ENCODE results near the gene UNC5C. TPM values are rescaled to one million over a fixed set of nuclear protein-coding genes. Genes with fewer than 3 reads are reported as not detected.

UNC5C gene
- total and polyA plus RNA-seq, 2 of the 4 experiments (the other 2 are of a cell fraction) = under 0.01 TPM

DNA sequence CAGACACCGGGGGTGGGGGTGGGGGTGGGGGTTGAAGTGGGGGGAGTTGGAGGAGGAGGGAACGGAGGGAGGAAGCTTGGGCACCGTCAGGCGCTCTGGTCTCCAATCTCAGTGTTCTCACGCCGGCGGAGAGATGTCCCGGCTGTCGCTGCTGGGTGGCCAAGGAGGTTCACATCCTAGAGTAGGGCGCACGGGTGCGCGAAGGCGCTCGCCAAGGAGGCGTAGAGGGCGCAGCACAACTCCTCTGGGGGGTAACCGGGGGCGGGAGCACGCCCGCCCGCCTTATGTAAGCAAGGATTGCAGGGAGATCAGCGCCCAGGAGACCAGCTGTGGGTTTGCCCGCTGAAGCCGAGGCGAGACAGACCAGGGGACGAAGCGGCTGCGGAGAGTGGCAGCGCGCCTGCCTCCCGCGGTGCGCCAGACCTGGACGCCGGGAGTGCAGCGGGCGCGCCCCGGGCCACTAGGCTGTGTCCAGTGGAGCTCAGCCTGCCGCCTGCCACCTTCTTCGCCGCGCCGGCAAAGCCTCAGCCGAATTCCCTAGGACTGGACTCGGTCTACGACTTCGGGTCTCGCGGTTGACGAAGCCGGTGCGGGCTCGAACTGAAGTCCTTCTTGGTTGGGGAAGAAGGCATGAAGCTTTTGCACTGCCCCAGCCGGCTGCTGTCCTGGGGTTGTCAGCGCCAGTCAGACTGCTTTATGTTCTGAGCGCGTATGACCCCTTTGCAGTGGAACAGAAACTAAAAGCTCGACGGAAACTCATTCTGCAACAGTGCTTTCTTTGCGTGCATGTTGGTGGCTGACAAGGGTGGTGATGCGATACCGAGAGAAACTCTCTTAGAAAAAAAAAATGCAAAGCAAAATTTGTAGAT is 707 bp upstream of the UNC5C start:
- H2BK120ac ChIP-seq (ENCODE audit: low read depth, low read length) = no peak overlapping the region
- no peak overlapping the region for H2BK5ac ChIP-seq (ENCODE audit: low read depth, low read length, poor library complexity, severe bottlenecking)
- no peak overlapping the region for H2BK15ac ChIP-seq (ENCODE audit: low read depth, low read length)
- peaks cover 38% of the 10 kb centered on the region for H3K27me3 ChIP-seq (ENCODE audit: control insufficient read depth, insufficient read depth, low read length)
- CTCF ChIA-PET = interaction anchor here (0.5 kb wide), 1 partner anchor 470 kb away, joined by 3 read pairs; no protein-coding TSS in a partner anchor
- H3K36me3 ChIP-seq (ENCODE audit: control insufficient read depth, insufficient read depth, low read length) = no peaks in the 10 kb centered on the region
- H3K14ac ChIP-seq (replicated peaks; ENCODE audit: low read depth, low read length) = no peak overlapping the region
- no peak overlapping the region for H3K4ac ChIP-seq (ENCODE audit: low read depth, low read length)
- H3K9me3 ChIP-seq (ENCODE audit: control insufficient read depth, insufficient read depth, low read length) = no peaks in the 10 kb centered on the region
- DNase-seq (peak; percentile 19), ATAC-seq (ENCODE audit: low read depth) (peak; percentile 61)
- WGBS, 2 experiments (ENCODE audit: extremely low coverage in 2 of 2, insufficient read length in 1 of 2) = 2% methylated on average over 28 of the region's 64 CpGs; no CpG with 5 or more reads in 1 of the 2 experiments
- H3K27ac ChIP-seq (ENCODE audit: insufficient read depth, low read length) = no peak overlapping the region
- H4K5ac ChIP-seq (ENCODE audit: low read depth, low read length) = no peak overlapping the region
- dilution Hi-C loops (cut with HindIII; ENCODE audit: low sequenced_read_pairs, unreplicated experiment) = no loop called here
- H4K91ac ChIP-seq (ENCODE audit: insufficient read depth, low read depth, low read length) = no peak overlapping the region
- no peak overlapping the region for H3K9ac ChIP-seq (ENCODE audit: low read depth, low read length)
- H3K79me1 ChIP-seq (ENCODE audit: low read depth in 1 of 2, low read length in 2 of 2) = no peaks in the 10 kb centered on the region
- H3K18ac ChIP-seq (ENCODE audit: low read depth, low read length) = no peak overlapping the region
- peak overlapping the region; percentile 79 for H2AFZ ChIP-seq (replicated peaks; ENCODE audit: low read length, poor library complexity)
- no peak overlapping the region for H2AK9ac ChIP-seq (replicated peaks; ENCODE audit: low read depth, low read length, poor library complexity)
- peak overlapping the region; percentile 67 for H3K4me2 ChIP-seq (ENCODE audit: low read depth, low read length)
- H3K23ac ChIP-seq (ENCODE audit: low read depth, low read length) = no peak overlapping the region
- no peaks in the 10 kb centered on the region for H3K4me1 ChIP-seq (ENCODE audit: control insufficient read depth, insufficient read depth, low read length)
- intact Hi-C loops (cut with micrococcal nuclease) = loop anchor here (2.0 kb wide), 1 partner anchor 383 kb away; no protein-coding TSS in a partner anchor
- H3K9me1 ChIP-seq (ENCODE audit: insufficient read depth, low read length) = no peaks in the 10 kb centered on the region
- no peaks in the 10 kb centered on the region for H4K20me1 ChIP-seq (ENCODE audit: insufficient read depth, low read length)
- no peak overlapping the region for H2AK5ac ChIP-seq (ENCODE audit: low read depth, low read length)
- peak overlapping the region; percentile 61 for H3K4me3 ChIP-seq (ENCODE audit: insufficient read depth, low read depth, low read length)
- no peak for TF ChIP-seq POLR2A (IDR thresholded peaks at IDR 0.05; ENCODE audit: low read depth, low read length)
- TF ChIP-seq RFX5 (IDR thresholded peaks at IDR 0.05; ENCODE audit: low read depth, low read length) = no peak
- no peak for TF ChIP-seq RCOR1 (IDR thresholded peaks at IDR 0.05; ENCODE audit: insufficient replicate concordance, low read length)
- no peak for TF ChIP-seq MXI1 (IDR thresholded peaks at IDR 0.05; ENCODE audit: borderline replicate concordance, low read depth, low read length)
- no peak for TF ChIP-seq CEBPB (IDR thresholded peaks at IDR 0.05; ENCODE audit: low read depth, low read length)
- no peak for TF ChIP-seq CHD1 (IDR thresholded peaks at IDR 0.05; ENCODE audit: low read depth, low read length)
- no peak for TF ChIP-seq BHLHE40 (IDR thresholded peaks at IDR 0.05; ENCODE audit: low read depth, low read length)
- TF ChIP-seq MAFK (IDR thresholded peaks at IDR 0.05; ENCODE audit: low read depth, low read length) = no peak
- no peak for TF ChIP-seq SMC3 (IDR thresholded peaks at IDR 0.05; ENCODE audit: low read depth, low read length)
- TF ChIP-seq, protein P1, sequence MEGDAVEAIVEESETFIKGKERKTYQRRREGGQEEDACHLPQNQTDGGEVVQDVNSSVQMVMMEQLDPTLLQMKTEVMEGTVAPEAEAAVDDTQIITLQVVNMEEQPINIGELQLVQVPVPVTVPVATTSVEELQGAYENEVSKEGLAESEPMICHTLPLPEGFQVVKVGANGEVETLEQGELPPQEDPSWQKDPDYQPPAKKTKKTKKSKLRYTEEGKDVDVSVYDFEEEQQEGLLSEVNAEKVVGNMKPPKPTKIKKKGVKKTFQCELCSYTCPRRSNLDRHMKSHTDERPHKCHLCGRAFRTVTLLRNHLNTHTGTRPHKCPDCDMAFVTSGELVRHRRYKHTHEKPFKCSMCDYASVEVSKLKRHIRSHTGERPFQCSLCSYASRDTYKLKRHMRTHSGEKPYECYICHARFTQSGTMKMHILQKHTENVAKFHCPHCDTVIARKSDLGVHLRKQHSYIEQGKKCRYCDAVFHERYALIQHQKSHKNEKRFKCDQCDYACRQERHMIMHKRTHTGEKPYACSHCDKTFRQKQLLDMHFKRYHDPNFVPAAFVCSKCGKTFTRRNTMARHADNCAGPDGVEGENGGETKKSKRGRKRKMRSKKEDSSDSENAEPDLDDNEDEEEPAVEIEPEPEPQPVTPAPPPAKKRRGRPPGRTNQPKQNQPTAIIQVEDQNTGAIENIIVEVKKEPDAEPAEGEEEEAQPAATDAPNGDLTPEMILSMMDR (conservative IDR thresholded peaks at IDR 0.05; ENCODE audit: low read depth, low read length) = no peak
- TF ChIP-seq FOS (IDR thresholded peaks at IDR 0.05; ENCODE audit: low read depth, low read length) = no peak
- TF ChIP-seq RAD21 (IDR thresholded peaks at IDR 0.05; ENCODE audit: low read length) = no peak
- TF ChIP-seq, protein P2, sequence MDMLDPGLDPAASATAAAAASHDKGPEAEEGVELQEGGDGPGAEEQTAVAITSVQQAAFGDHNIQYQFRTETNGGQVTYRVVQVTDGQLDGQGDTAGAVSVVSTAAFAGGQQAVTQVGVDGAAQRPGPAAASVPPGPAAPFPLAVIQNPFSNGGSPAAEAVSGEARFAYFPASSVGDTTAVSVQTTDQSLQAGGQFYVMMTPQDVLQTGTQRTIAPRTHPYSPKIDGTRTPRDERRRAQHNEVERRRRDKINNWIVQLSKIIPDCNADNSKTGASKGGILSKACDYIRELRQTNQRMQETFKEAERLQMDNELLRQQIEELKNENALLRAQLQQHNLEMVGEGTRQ (IDR thresholded peaks at IDR 0.05; ENCODE audit: low read depth, low read length) = no peak
- TF ChIP-seq, protein P3, sequence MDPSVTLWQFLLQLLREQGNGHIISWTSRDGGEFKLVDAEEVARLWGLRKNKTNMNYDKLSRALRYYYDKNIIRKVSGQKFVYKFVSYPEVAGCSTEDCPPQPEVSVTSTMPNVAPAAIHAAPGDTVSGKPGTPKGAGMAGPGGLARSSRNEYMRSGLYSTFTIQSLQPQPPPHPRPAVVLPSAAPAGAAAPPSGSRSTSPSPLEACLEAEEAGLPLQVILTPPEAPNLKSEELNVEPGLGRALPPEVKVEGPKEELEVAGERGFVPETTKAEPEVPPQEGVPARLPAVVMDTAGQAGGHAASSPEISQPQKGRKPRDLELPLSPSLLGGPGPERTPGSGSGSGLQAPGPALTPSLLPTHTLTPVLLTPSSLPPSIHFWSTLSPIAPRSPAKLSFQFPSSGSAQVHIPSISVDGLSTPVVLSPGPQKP (IDR thresholded peaks at IDR 0.05; ENCODE audit: borderline replicate concordance, low read depth, low read length) = no peak
- no peak for TF ChIP-seq MAZ (IDR thresholded peaks at IDR 0.05; ENCODE audit: borderline replicate concordance, low read depth, low read length)
- H4K8ac ChIP-seq (ENCODE audit: low read depth in 2 of 2, low read length in 2 of 2) = no peak overlapping the region
- BruUV-seq (replicated peaks) = no TSS peak
- no peak overlapping the region for H2BK20ac ChIP-seq (ENCODE audit: low read depth, low read length)
- in situ Hi-C loops (cut with MboI; ENCODE audit: low sequenced_read_pairs) = no loop called here
- POLR2A ChIA-PET (ENCODE audit: unreplicated experiment) = no interaction called here
- H3K56ac ChIP-seq (ENCODE audit: extremely low read depth, insufficient read depth, low read length) = no peak overlapping the region
